GM21447 (cell line): ENCODE measurements around the gene FGFR2.

Experiments used
- ATAC-seq: cut with Tn5 transposase; IDR thresholded peaks from one replicate; pipeline ENCODE4 v1.9.1; 2021; ENCODE audit not compliant: unreplicated experiment

Gene FGFR2

GRCh38 chr10:121497513-121498470 lies 100.5 kb downstream of the FGFR2 start:
- no peak for ATAC-seq

DNA sequence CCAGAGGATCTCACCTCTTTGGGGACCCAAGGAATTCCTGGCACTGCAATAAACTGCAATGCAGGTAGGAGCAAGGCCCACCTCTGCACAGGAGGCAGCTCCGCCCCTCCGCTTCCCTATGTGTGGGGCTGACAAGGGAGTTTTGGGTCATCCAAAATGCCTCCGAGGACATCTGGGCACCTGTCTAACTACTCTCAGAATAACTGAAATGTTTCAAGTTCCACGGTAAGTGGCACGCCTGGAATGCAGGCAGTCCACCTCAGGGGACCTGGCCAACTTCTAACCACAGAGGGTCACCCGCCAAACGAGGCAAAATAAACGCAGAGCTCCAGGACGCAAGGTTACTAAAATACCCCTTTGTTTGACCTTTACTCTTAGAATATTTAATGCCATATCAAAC lies 102.5 kb downstream of the FGFR2 start:
- no peak for ATAC-seq

- ATAC-seq, result no peak
Measured at GRCh38 chr10:121494296-121494695, 103.9 kb downstream of the FGFR2 start.

DNA sequence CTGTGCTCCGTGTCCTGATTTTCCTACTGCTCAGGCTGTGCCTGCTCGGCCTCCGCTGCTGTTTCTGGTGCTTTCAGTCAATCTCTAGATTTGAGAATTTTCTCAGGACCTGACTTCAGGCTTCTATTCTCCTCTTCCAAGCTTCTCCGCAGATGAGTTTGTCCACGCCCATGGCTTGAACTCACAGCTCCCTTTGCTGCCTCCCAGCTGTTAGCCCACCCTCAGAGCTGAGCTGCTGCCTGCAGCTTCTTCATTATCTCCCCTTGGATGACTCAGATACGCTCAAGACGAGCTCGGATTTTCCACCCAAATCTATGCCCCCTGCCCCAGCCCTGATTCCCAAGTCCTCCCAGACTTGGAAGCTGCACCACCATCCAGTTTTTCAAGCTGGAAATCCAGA lies 104.7 kb downstream of the FGFR2 start:
- ATAC-seq, result no peak

DNA sequence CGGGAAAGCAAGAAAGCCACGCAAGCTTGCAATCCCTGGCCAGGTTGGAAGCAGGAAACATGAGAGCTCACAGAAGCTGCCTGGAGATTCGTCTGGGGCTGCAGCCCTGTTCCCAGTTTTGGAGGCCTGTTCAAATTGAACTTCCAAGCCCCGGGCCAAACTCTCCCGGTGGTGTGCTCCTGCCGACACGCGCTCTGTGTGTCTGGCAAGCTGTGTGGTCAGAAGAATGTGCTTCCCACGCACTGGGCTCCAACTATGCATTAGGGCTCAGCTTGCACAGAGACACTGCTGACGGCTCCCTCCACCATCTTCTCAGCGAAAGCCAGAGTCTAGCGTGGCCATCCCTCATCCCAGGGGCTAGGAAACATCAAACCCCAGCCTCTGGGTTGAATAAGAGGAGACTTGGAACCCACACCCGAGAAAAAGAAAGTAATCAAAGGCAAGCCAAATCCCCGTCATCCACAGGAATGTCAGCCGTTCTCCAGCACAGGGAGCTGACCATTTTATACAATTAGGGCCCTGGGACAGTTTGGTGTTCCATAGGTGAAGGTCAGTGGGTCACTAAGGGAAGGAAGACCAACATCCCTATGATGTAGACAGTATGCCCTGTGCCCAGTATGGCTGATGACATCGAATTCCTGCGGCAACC lies 107.2 kb downstream of the FGFR2 start:
- no peak for ATAC-seq

DNA sequence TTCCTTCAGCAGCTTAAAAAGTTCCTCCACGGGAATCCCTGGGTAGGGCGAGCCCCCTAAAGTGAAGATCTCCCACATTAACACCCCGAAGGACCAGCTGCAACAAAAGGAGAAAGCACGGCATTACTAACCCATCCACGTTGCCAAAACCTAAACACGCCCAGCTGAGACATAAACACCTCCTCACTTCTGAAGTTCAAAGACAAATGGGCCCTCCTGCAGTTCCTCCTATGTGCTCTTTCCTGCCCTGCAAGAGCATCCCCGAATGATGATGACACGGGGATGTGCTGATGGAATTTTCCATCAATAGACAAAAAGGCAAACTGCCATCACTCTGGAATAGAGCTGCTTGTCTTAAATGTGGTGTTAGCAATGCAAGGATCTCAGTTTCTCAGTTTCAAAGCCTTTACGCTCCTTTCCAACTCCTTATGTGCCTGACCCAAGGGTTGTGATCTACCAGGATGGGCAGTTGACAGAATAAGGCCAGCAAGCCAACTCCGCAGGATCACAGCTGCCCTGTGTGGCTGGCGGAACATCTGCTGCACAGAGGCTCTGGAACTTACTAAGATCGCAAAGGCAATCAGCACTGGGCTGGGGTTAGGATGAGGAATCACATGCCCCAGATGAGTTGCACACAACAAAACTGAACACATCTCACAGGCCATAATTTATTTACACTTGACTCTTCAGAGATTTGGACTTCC lies 112.7 kb downstream of the FGFR2 start:
- no peak for ATAC-seq

DNA sequence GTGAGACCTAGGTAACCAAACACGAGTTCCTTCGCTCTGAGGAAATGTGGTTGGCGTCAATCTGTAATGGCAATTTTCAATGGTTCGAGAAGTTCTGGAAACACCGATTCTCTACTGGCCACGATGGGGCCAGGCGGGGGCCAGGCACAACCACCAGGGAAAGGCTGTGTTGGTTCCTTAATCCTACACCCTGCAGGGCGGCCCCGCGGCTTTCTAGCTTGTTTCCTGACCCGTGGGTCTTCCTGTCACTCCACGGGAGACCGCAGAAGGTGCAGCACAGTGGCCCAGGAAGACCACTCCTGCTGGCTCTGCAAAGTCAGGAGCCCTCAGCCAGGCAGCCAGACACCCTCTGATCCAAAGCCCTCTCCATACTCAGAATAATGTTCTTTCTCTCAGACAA lies 113.4 kb downstream of the FGFR2 start:
- ATAC-seq, result no peak

DNA sequence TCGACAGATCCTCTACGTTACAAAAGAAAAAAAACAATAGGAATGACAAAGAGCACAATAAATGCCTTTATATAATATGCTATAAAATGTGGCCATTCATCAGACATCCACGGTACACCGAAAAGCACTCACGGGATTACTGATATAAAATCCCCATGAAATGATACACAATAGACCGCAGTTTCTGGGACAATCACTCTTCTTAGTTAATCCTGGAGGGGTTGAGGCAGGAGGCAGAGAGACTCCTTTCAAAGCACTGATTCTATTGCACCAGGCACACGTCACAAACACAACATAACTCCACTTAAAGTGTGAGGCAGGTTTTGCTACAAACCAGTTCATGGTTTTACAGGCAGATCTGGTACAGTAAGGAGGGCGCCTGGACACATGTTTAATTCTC lies 113.8 kb downstream of the FGFR2 start:
- ATAC-seq, result no peak

- ATAC-seq, result no peak
Measured at GRCh38 chr10:121481180-121481579, 117.1 kb downstream of the FGFR2 start.

- ATAC-seq, result no peak
Measured at GRCh38 chr10:121478556-121478955, 119.7 kb downstream of the FGFR2 start.

- ATAC-seq, result no peak
Measured at GRCh38 chr10:121469797-121470606, 128.2 kb downstream of the FGFR2 start.

GRCh38 chr10:121468726-121469125 lies 129.5 kb downstream of the FGFR2 start:
- no peak for ATAC-seq

DNA sequence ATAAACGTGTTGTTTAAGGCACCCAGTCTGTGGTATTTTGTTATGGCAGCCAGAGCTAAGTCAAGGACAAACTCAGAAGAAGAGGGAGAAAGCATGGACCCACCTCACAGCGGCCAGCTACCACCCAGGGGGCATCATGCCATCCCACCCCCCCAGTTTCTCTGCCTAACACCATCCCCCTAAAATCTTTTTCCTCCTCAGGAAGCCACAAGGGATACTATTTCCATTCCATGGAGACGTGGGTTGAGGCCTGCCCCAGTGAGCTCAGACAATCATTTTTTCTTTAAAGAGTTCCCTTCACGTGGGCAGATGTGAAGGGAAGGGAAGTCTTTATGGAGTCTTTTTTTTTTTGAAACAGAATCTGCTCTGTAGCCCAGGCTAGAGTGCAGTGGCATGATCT lies 131.8 kb downstream of the FGFR2 start:
- ATAC-seq, result no peak

DNA sequence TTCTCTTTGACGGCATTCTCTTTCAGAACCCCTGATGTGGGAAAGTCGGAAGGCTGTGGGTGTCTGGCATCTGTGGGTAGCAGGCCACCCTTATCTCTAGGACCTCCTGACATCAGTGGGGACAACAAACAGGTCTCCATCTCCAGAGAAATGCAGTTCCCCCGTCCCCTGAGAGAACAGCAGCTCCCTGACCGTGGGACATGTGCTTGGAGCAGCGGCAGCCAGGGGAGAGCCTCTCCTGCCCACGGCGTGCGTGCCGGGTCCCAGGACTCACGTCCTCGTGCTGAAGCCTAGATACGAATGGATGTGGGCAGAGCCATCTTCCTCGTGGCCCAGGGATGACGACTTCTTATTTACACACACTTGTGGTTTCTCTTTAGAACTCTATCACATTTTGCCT lies 133.0 kb downstream of the FGFR2 start:
- no peak for ATAC-seq

DNA sequence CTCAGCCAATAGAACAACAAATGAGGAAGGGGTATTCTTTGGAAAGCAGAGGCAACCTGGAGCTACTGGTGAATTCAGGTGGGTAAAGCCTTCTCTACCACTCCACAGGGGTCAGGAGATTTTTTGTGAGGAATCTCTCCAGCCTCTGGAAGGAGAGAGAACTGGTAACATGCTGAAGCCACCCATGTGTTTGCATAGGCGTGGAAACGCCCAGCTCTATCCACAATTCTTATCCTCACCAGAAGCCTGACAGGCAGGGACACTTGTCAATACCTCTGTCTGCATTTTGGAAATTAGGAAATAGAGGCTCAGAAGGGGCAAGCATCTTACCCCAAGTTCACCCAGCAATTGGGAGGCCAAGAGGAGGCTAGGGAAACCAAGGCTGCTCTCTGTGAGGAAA lies 133.7 kb downstream of the FGFR2 start:
- ATAC-seq, result no peak

DNA sequence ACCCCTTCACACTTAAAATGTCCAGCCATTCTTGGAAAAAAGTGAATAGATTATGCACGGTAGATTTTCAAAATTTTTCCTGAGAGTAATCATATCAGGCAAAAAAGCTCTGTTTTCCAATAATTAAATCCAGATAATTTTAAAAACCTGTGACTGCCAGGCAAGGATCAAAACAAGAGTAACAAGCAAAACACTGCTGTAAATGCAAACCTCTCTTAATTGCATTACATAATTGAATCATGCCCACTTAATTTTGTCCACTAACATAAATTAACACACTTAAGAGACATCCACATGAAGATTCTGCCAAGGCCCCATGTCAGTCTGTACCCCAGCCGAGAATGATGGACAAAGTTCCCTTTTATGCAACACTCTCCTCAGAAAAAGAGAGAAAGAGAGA lies 135.3 kb downstream of the FGFR2 start:
- ATAC-seq, result no peak

DNA sequence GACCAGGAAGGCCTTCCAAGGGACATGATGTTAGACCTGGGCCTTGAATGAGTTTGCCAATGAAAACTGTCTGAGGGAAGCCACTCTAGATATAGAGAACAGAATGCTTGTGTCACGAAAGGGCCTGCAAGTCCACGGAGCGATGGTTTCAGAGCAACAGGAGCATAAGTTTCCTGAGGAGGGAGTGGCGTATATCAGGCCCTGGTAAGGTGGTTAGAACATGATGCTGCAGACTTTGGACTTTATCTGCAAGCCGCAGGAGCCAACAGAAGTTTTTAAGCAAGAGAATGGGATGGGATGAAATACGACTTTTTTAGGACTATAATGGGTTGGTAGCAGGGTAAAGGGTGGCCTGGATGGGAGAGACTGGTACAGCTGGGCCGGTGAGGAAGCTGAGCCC lies 136.0 kb downstream of the FGFR2 start:
- ATAC-seq, result no peak

DNA sequence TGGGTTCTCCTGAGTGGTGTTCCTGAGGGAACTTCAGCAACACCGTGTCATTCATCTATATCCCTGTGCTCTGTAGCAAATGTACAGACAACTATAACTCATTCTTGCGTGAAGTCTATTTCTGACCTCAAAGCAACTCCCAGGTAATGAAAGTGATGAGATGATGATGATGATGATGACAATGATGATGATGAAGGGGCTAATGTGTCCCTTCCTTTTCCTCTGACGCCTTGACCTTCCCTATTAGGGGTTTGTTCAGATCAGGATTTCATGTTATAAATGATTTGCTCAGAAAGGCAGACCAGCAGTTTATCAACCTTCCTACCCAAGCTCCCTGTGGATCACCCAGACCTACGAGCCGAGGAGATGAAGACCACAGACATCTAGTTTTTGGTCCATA lies 136.9 kb downstream of the FGFR2 start:
- ATAC-seq, result no peak

- no peak for ATAC-seq
Measured at GRCh38 chr10:121460733-121461132, 137.5 kb downstream of the FGFR2 start.

GRCh38 chr10:121459622-121460453 lies 138.4 kb downstream of the FGFR2 start:
- ATAC-seq, result no peak
